ENCODE results near the gene POU2AF3.

POU2AF3 gene

GRCh38 chr11:111329306-111330204, 31.2 kb downstream of the POU2AF3 start:
- no peak for DNase-seq

- no peak for DNase-seq
These were observed 32.0 kb downstream of the POU2AF3 start for GRCh38 chr11:111330234-111330893.

- DNase-seq = no peak
These were observed 33.5 kb downstream of the POU2AF3 start for GRCh38 chr11:111331711-111332479.

- no peak for DNase-seq
These were observed 36.5 kb downstream of the POU2AF3 start for GRCh38 chr11:111334532-111335502.

GRCh38 chr11:111335549-111335948, 37.2 kb downstream of the POU2AF3 start:
- no peak for DNase-seq

- no peak for DNase-seq
These were observed 37.7 kb downstream of the POU2AF3 start for GRCh38 chr11:111336062-111336461.

- peak; percentile 11 for DNase-seq
These were observed 38.4 kb downstream of the POU2AF3 start for GRCh38 chr11:111336582-111337256.

GRCh38 chr11:111339758-111340388, 41.5 kb downstream of the POU2AF3 start:
- DNase-seq = no peak

GRCh38 chr11:111342329-111342728, 44.0 kb downstream of the POU2AF3 start:
- no peak for DNase-seq

GRCh38 chr11:111344032-111344431, 45.7 kb downstream of the POU2AF3 start:
- peak; percentile 6 for DNase-seq

GRCh38 chr11:111347002-111347722, 48.8 kb downstream of the POU2AF3 start:
- DNase-seq = no peak

- DNase-seq = no peak
These were observed 49.4 kb downstream of the POU2AF3 start for GRCh38 chr11:111347723-111348115.

GRCh38 chr11:111348147-111348546, 49.8 kb downstream of the POU2AF3 start:
- DNase-seq = no peak

GRCh38 chr11:111349191-111349695, 50.9 kb downstream of the POU2AF3 start:
- no peak for DNase-seq

GRCh38 chr11:111350811-111351210, 52.5 kb downstream of the POU2AF3 start:
- no peak for DNase-seq

- DNase-seq = no peak
These were observed 53.2 kb downstream of the POU2AF3 start for GRCh38 chr11:111351374-111352055.

- DNase-seq = no peak
These were observed 53.9 kb downstream of the POU2AF3 start for GRCh38 chr11:111352231-111352746.

GRCh38 chr11:111352935-111353710, 54.8 kb downstream of the POU2AF3 start:
- no peak for DNase-seq
